Esophagus muscularis mucosa (tissue), 4 donors: ENCODE results near the gene SRGAP3. TPM values are rescaled to one million over a fixed set of nuclear protein-coding genes. Genes with fewer than 3 reads are reported as not detected.

Experiments
- DNase-seq: peaks from one replicate; pipeline ENCODE4 v3.0.0-alpha.2; 2017; ENCODE audit errors: extremely low spot score
- H3K27ac ChIP-seq, 4 donors: fragments of 200-600 bp; sonication (generic); replicated peaks in 1 of 4; 1 replicate in 3 of 4; 2 replicates in 1 of 4; pipeline ENCODE4 v1.5.1; 2016 to 2019; ENCODE audit warnings: mild to moderate bottlenecking in 1 of 4
- H3K27me3 ChIP-seq, 4 donors: fragments of 200-600 bp; sonication (generic); one replicate each; pipeline versions ENCODE4 v1.5.1 to v1.6.0; 2016 to 2019
- H3K36me3 ChIP-seq, 4 donors: fragments of 200-600 bp; sonication (generic); one replicate each; pipeline ENCODE4 v1.5.1; 2016 to 2019
- H3K4me1 ChIP-seq, 4 donors: fragments of 200-600 bp; sonication (generic); one replicate each; pipeline ENCODE4 v1.5.1; 2016 to 2019
- H3K4me3 ChIP-seq, 4 donors: fragments of 200-600 bp; sonication (generic); 1 replicate in 2 of 4; 2 replicates in 2 of 4; pipeline ENCODE4 v1.5.1; 2016 to 2019; ENCODE audit warnings: mild to moderate bottlenecking in 4 of 4, moderate library complexity in 1 of 4
- H3K9me3 ChIP-seq, 4 donors: fragments of 200-600 bp; sonication (generic); 1 replicate in 3 of 4; 2 replicates in 1 of 4; pipeline ENCODE4 v1.5.1; 2016 to 2019
- EP300 ChIP-seq: sonication (generic); formaldehyde crosslinking; IDR thresholded peaks from one replicate; pipeline ENCODE4 v1.6.1; 2017; ENCODE audit warnings: antibody characterized with exemption
- POLR2A ChIP-seq: fragments of 450-650 bp; IDR thresholded peaks from one replicate; pipeline ENCODE4 v1.6.1; 2017; ENCODE audit warnings: antibody characterized with exemption, moderate library complexity, mild to moderate bottlenecking, low read depth
- POLR2AphosphoS5 ChIP-seq, 2 donors: sonication (generic); formaldehyde crosslinking; IDR thresholded peaks; one replicate each; pipeline ENCODE4 v1.6.1; 2017; ENCODE audit warnings: antibody characterized with exemption in 2 of 2
- WGBS: methylation state at CpG from one replicate; pipeline ENCODE4 v1.1.5; 2018; 5-methylcytosine and 5-hydroxymethylcytosine counted together
- intact Hi-C: fragments of 100-400 bp; cut with DNase I; formaldehyde crosslinking; loops from one replicate; pipeline ENCODE4 v1.15.1; 2023
- total RNA-seq, 4 donors: library from RNA; depleted of rRNA; stranded (reverse); fragments of >200 nt; gene quantifications; one replicate each; pipeline versions ENCODE4 v1.1.0 to v1.2.1, GENCODE V29; 2016
- TF ChIP-seq, protein P1 (sequence below), 3 experiments: fragments of 200-600 bp in 2 of 3; fragments of 450-650 bp in 1 of 3; sonication (generic) in 2 of 3; IDR thresholded peaks; one replicate each; pipeline ENCODE4 v1.5.1; 2017 to 2019; ENCODE audit warnings: antibody characterized with exemption in 3 of 3, mild to moderate bottlenecking in 2 of 3, moderate library complexity in 1 of 3

Gene SRGAP3
- total RNA-seq, 4 donors from 2014 or later, result 2.4 to 8.6 (median 3.1) TPM

- 74% methylated on average over 6 of the region's 6 CpGs for WGBS
- Histone ChIP-seq H3K36me3 (peaks cover 0 to 9% (median 3%) of the 10 kb centered on the region in 4 donors), H3K27ac (no peak overlapping the region), H3K4me3 (no peak overlapping the region), H3K27me3 (no peaks in the 10 kb centered on the region), H3K4me1 (peaks cover 0 to 9% (median 1%) of the 10 kb centered on the region in 4 donors), H3K9me3 (no peaks in the 10 kb centered on the region)
- TF ChIP-seq EP300 (no peak), POLR2AphosphoS5 (IDR thresholded peaks at IDR 0.05) (no peak), POLR2A (no peak)
- TF ChIP-seq, protein P1, sequence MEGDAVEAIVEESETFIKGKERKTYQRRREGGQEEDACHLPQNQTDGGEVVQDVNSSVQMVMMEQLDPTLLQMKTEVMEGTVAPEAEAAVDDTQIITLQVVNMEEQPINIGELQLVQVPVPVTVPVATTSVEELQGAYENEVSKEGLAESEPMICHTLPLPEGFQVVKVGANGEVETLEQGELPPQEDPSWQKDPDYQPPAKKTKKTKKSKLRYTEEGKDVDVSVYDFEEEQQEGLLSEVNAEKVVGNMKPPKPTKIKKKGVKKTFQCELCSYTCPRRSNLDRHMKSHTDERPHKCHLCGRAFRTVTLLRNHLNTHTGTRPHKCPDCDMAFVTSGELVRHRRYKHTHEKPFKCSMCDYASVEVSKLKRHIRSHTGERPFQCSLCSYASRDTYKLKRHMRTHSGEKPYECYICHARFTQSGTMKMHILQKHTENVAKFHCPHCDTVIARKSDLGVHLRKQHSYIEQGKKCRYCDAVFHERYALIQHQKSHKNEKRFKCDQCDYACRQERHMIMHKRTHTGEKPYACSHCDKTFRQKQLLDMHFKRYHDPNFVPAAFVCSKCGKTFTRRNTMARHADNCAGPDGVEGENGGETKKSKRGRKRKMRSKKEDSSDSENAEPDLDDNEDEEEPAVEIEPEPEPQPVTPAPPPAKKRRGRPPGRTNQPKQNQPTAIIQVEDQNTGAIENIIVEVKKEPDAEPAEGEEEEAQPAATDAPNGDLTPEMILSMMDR (IDR thresholded peaks at IDR 0.05), result no peak
- DNase-seq, result no peak
- intact Hi-C loops, result loop anchor here (5.0 kb wide), 1 partner anchor 80 kb away; no protein-coding TSS in a partner anchor
Observed at GRCh38 chr3:8987226-8987625, 262.2 kb downstream of the SRGAP3 start.

DNA sequence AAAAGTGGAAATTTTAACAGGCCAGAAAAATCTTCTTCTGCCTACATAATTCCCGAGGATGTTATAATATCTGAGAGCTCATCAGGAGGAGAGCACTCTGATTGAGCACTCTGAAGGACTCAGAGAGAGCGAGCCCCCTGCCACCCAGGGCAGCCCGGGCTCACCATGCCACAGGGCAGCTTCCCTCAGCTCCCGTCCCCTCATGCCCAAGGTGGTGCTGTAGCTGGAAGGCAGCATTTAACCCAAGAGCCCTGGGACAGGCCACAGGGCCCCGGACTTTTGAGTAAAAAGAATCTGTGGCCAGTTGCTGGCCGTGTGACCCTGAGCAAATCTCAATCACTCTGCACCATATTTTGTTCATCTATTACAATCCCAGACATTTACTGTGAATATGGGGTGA, 262.7 kb downstream of the SRGAP3 start:
- Histone ChIP-seq H3K36me3 (peaks cover 0 to 9% (median 3%) of the 10 kb centered on the region in 4 donors), H3K9me3 (no peaks in the 10 kb centered on the region), H3K4me1 (peaks cover 0 to 9% (median 4%) of the 10 kb centered on the region in 4 donors), H3K27me3 (no peaks in the 10 kb centered on the region), H3K4me3 (no peak overlapping the region), H3K27ac (no peak overlapping the region)
- no peak for DNase-seq
- 80% methylated on average over 6 of the region's 6 CpGs for WGBS
- intact Hi-C loops, result loop anchor here (5.0 kb wide), 1 partner anchor 81 kb away; no protein-coding TSS in a partner anchor
- TF ChIP-seq, protein P1 (IDR thresholded peaks at IDR 0.05), result no peak
- TF ChIP-seq POLR2AphosphoS5 (IDR thresholded peaks at IDR 0.05) (no peak), EP300 (no peak), POLR2A (no peak)

DNA sequence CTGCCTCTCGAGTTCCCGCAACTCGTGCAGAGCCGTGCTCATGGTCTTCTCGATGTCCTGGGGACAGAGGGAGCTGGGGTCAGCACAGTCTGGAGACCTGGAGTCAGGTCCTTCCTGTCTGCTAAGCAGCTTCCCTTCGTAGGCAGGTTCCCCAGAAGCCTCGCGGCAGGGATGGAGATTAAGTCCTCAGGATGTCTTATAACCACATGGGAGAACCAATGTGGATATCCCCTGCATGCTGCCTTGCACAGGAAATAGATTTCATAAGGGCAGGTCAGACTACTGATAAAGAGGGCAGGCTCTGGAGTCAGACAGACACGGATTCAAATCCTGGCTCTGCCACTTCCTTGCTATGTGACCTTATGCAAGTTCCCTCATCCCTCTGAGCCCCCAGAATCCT, 263.6 kb downstream of the SRGAP3 start:
- WGBS, result 85% methylated on average over 8 of the region's 9 CpGs
- Histone ChIP-seq H3K27ac (no peak overlapping the region), H3K9me3 (no peaks in the 10 kb centered on the region), H3K4me1 (peaks cover 0 to 9% (median 5%) of the 10 kb centered on the region in 4 donors), H3K27me3 (no peaks in the 10 kb centered on the region), H3K36me3 (peaks cover 0 to 9% (median 3%) of the 10 kb centered on the region in 4 donors), H3K4me3 (no peak overlapping the region)
- TF ChIP-seq POLR2AphosphoS5 (IDR thresholded peaks at IDR 0.05), result no peak
- intact Hi-C loops, result loop anchor here (5.0 kb wide), 1 partner anchor 81 kb away; no protein-coding TSS in a partner anchor
- no peak for DNase-seq

DNA sequence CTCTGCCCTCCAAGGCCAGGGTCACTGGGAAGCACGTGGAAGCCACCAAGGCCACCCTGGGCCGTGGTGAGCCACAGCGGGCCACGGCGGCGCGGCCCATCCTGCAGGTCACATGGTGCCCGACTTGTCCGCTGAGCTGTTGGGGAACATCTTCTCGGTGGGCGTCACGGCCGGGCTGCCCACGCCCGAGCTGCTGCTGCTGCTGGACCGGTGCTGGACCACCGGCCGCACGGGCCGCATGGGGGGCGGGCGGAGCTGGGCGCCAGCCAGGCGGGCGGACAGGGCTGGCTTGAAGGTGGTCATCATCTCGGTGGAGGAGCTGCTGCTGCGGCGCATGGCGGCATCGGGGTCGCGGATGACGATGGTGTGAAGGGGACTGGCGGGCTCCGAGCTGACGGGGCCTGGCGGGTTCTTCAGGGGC, 264.0 kb downstream of the SRGAP3 start:
- intact Hi-C loops, result loop anchor here (5.0 kb wide), 1 partner anchor 82 kb away; no protein-coding TSS in a partner anchor
- DNase-seq, result no peak
- Histone ChIP-seq H3K36me3 (peaks cover 0 to 6% (median 3%) of the 10 kb centered on the region in 4 donors), H3K9me3 (no peaks in the 10 kb centered on the region), H3K27ac (no peak overlapping the region), H3K27me3 (no peaks in the 10 kb centered on the region), H3K4me1 (peaks cover 0 to 9% (median 5%) of the 10 kb centered on the region in 4 donors), H3K4me3 (no peak overlapping the region)
- TF ChIP-seq, protein P1 (IDR thresholded peaks at IDR 0.05), result no peak
- TF ChIP-seq POLR2AphosphoS5 (IDR thresholded peaks at IDR 0.05) (no peak), EP300 (no peak)
- 95% methylated on average over 35 of the region's 37 CpGs for WGBS

DNA sequence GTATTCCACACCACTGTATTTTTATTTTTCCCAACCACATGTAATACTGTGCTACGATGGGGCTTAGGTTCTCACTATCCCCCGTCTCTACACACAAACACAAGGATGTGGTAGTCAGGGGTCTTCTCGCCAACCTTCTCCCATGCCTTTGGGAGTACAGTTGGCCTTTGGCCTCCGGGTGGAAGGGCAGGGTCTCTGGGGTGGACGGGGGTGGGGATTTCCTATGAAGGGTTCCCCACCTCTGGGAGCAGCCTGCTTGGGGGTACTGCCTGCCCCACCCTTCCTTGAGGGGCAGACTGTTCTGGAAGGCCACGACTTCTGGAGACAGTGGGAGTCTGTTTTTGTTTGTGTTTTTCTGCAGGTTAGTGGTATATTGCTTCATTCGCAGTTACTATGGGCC, 264.9 kb downstream of the SRGAP3 start:
- TF ChIP-seq, protein P1 (IDR thresholded peaks at IDR 0.05), result no peak
- no peak for TF ChIP-seq EP300
- TF ChIP-seq POLR2AphosphoS5 (IDR thresholded peaks at IDR 0.05), result no peak
- no peak for TF ChIP-seq POLR2A

More for the DNA sequence above, 264.9 kb downstream of the SRGAP3 start:
- peaks cover 0 to 4% (median under 1%) of the 10 kb centered on the region in 4 donors for H3K9me3 ChIP-seq
- peaks cover 0 to 9% (median 5%) of the 10 kb centered on the region in 4 donors for H3K4me1 ChIP-seq
- H3K27ac ChIP-seq, result no peak overlapping the region
- H3K4me3 ChIP-seq, result no peak overlapping the region
- no peaks in the 10 kb centered on the region for H3K27me3 ChIP-seq
- H3K36me3 ChIP-seq, result peaks cover 0 to 6% (median 3%) of the 10 kb centered on the region in 4 donors
- intact Hi-C loops, result no loop called here
- no peak for DNase-seq
- WGBS, result 90% methylated on average over 7 of the region's 7 CpGs
